Measurements from ENCODE around the gene CCN6.

- TF ChIP-seq CTCF (IDR thresholded peaks at IDR 0.05 in 8 of 11, conservative IDR thresholded peaks at IDR 0.05 in 3 of 11): no peak
- TF ChIP-seq POLR2AphosphoS5 (IDR thresholded peaks at IDR 0.05): no peak
- TF ChIP-seq POLR2A (IDR thresholded peaks at IDR 0.05): no peak
Observed at GRCh38 chr6:112032728-112033127, 21.2 kb upstream of the CCN6 start.

All from spleen (tissue), 7 donors.